T-helper 1 cell treated with Interleukin-12 subunit alpha and Interleukin-12 subunit beta and Interleukin-4 antibody, amounts not matched to agents 30 μg/mL and 1 μg/mL, for 36 hours (primary cell): Measurements from ENCODE around the gene GPR42.
A peak's percentile ranks its signal among the peaks of the same experiment; 100 is the strongest.
"Not testable (repeated sequence)": the region's sequence is repeated elsewhere in the genome, so short reads cannot be mapped to it uniquely, and the experiment has no call there.

ENCODE experiments used
- H3K27ac Mint-ChIP-seq: one replicate; pipeline ENCODE4 v1.8.0; 2021; ENCODE audit warnings: mild to moderate bottlenecking, mixed read lengths
- H3K27me3 Mint-ChIP-seq: one replicate; pipeline ENCODE4 v1.8.0; 2021; ENCODE audit warnings: low read depth, mixed read lengths
- H3K36me3 Mint-ChIP-seq: one replicate; pipeline ENCODE4 v1.8.0; 2021; ENCODE audit warnings: low read depth, mixed read lengths
- H3K4me1 Mint-ChIP-seq: one replicate; pipeline ENCODE4 v1.8.0; 2021; ENCODE audit warnings: low read depth, mixed read lengths
- H3K4me3 Mint-ChIP-seq: one replicate; pipeline ENCODE4 v1.8.0; 2021; ENCODE audit warnings: mild to moderate bottlenecking, moderate library complexity, mixed read lengths
- H3K9me3 Mint-ChIP-seq: one replicate; pipeline ENCODE4 v1.8.0; 2021; ENCODE audit warnings: mixed read lengths

The GPR42 gene

GRCh38 chr19:35352448-35353304, 18.2 kb upstream of the GPR42 start:
- H3K27me3 Mint-ChIP-seq = peaks cover 6% of the 10 kb centered on the region
- no peaks in the 10 kb centered on the region for H3K9me3 Mint-ChIP-seq
- no peaks in the 10 kb centered on the region for H3K36me3 Mint-ChIP-seq
- no peak overlapping the region for H3K27ac Mint-ChIP-seq
- H3K4me1 Mint-ChIP-seq = peaks cover 21% of the 10 kb centered on the region
- no peak overlapping the region for H3K4me3 Mint-ChIP-seq

GRCh38 chr19:35353635-35354034, 17.2 kb upstream of the GPR42 start:
- Mint-ChIP-seq H3K27me3 (peaks cover 6% of the 10 kb centered on the region), H3K4me3 (no peak overlapping the region), H3K27ac (no peak overlapping the region), H3K9me3 (no peaks in the 10 kb centered on the region), H3K4me1 (peaks cover 22% of the 10 kb centered on the region), H3K36me3 (no peaks in the 10 kb centered on the region)

GRCh38 chr19:35354898-35355297, 16.0 kb upstream of the GPR42 start:
- peaks cover 6% of the 10 kb centered on the region for H3K27me3 Mint-ChIP-seq
- H3K4me1 Mint-ChIP-seq = peaks cover 15% of the 10 kb centered on the region
- H3K36me3 Mint-ChIP-seq = no peaks in the 10 kb centered on the region
- no peaks in the 10 kb centered on the region for H3K9me3 Mint-ChIP-seq
- no peak overlapping the region for H3K27ac Mint-ChIP-seq
- no peak overlapping the region for H3K4me3 Mint-ChIP-seq

- no peaks in the 10 kb centered on the region for H3K36me3 Mint-ChIP-seq
- no peak overlapping the region for H3K4me3 Mint-ChIP-seq
- H3K9me3 Mint-ChIP-seq = no peaks in the 10 kb centered on the region
- no peak overlapping the region for H3K27ac Mint-ChIP-seq
- H3K27me3 Mint-ChIP-seq = peaks cover 6% of the 10 kb centered on the region
- H3K4me1 Mint-ChIP-seq = peaks cover 15% of the 10 kb centered on the region
These were observed 14.9 kb upstream of the GPR42 start for GRCh38 chr19:35355791-35356460.

- peak within 1 kb of the TSS; percentile 11 for H3K4me3 Mint-ChIP-seq
- no peak within 1 kb of the TSS for H3K27ac Mint-ChIP-seq
These were observed 12.8 kb upstream of the GPR42 start, which contains the start of gene FFAR3 for GRCh38 chr19:35357867-35358573. Gene FFAR3, plus strand, starts transcription at chr19:35358460. Its CDS starts 431 bp downstream, at chr19:35358891.

GRCh38 chr19:35358834-35359233, 12.0 kb upstream of the GPR42 start:
- H3K27ac Mint-ChIP-seq, H3K9me3 Mint-ChIP-seq, H3K36me3 Mint-ChIP-seq, H3K4me3 Mint-ChIP-seq: not testable (repeated sequence)
- Mint-ChIP-seq H3K4me1 (peaks cover 11% of the 10 kb centered on the region), H3K27me3 (peaks cover 16% of the 10 kb centered on the region)

More at GRCh38 chr19:35357867-35358573, 12.8 kb upstream of the GPR42 start, which contains the start of gene FFAR3:
- Mint-ChIP-seq H3K9me3 (no peaks in the 10 kb centered on the region), H3K36me3 (no peaks in the 10 kb centered on the region), H3K27me3 (peaks cover 16% of the 10 kb centered on the region), H3K4me1 (peaks cover 11% of the 10 kb centered on the region)

- H3K4me1 Mint-ChIP-seq = peaks cover 11% of the 10 kb centered on the region
These were observed 11.5 kb upstream of the GPR42 start for GRCh38 chr19:35359395-35359794.

GRCh38 chr19:35360081-35360480, 10.8 kb upstream of the GPR42 start:
- peaks cover 11% of the 10 kb centered on the region for H3K4me1 Mint-ChIP-seq
- peaks cover 16% of the 10 kb centered on the region for H3K27me3 Mint-ChIP-seq
- H3K27ac Mint-ChIP-seq, H3K9me3 Mint-ChIP-seq, H3K36me3 Mint-ChIP-seq, H3K4me3 Mint-ChIP-seq: not testable (repeated sequence)

More at GRCh38 chr19:35359395-35359794, 11.5 kb upstream of the GPR42 start:
- peaks cover 16% of the 10 kb centered on the region for H3K27me3 Mint-ChIP-seq
- not testable (repeated sequence) for H3K36me3 Mint-ChIP-seq, H3K27ac Mint-ChIP-seq, H3K4me3 Mint-ChIP-seq, H3K9me3 Mint-ChIP-seq

GRCh38 chr19:35360880-35361420, 9.9 kb upstream of the GPR42 start:
- Mint-ChIP-seq H3K36me3 (no peaks in the 10 kb centered on the region), H3K4me1 (peaks cover 11% of the 10 kb centered on the region), H3K27ac (no peak overlapping the region), H3K4me3 (no peak overlapping the region), H3K9me3 (no peaks in the 10 kb centered on the region), H3K27me3 (peaks cover 16% of the 10 kb centered on the region)

GRCh38 chr19:35362261-35363000, 8.4 kb upstream of the GPR42 start:
- Mint-ChIP-seq H3K36me3 (no peaks in the 10 kb centered on the region), H3K27me3 (peaks cover 24% of the 10 kb centered on the region), H3K4me3 (no peak overlapping the region), H3K9me3 (no peaks in the 10 kb centered on the region), H3K4me1 (peaks cover 9% of the 10 kb centered on the region), H3K27ac (no peak overlapping the region)

GRCh38 chr19:35363001-35363590, 7.8 kb upstream of the GPR42 start:
- no peaks in the 10 kb centered on the region for H3K9me3 Mint-ChIP-seq

GRCh38 chr19:35363711-35364425, 7.0 kb upstream of the GPR42 start:
- H3K4me3 Mint-ChIP-seq = no peak overlapping the region
- no peaks in the 10 kb centered on the region for H3K9me3 Mint-ChIP-seq
- H3K36me3 Mint-ChIP-seq = no peaks in the 10 kb centered on the region
- H3K27ac Mint-ChIP-seq = no peak overlapping the region
- no peaks in the 10 kb centered on the region for H3K4me1 Mint-ChIP-seq
- H3K27me3 Mint-ChIP-seq = peaks cover 38% of the 10 kb centered on the region

More at GRCh38 chr19:35363001-35363590, 7.8 kb upstream of the GPR42 start:
- H3K4me1 Mint-ChIP-seq = peaks cover 3% of the 10 kb centered on the region
- H3K36me3 Mint-ChIP-seq = no peaks in the 10 kb centered on the region
- H3K4me3 Mint-ChIP-seq = no peak overlapping the region
- H3K27me3 Mint-ChIP-seq = peaks cover 30% of the 10 kb centered on the region
- no peak overlapping the region for H3K27ac Mint-ChIP-seq

- H3K27me3 Mint-ChIP-seq = peaks cover 47% of the 10 kb centered on the region
- H3K27ac Mint-ChIP-seq = no peak overlapping the region
- H3K4me1 Mint-ChIP-seq = no peaks in the 10 kb centered on the region
- no peak overlapping the region for H3K4me3 Mint-ChIP-seq
- H3K9me3 Mint-ChIP-seq = no peaks in the 10 kb centered on the region
- H3K36me3 Mint-ChIP-seq = no peaks in the 10 kb centered on the region
These were observed 5.6 kb upstream of the GPR42 start for GRCh38 chr19:35365303-35365702.
